Measurements from ENCODE around the gene LRWD1.
"Not testable (repeated sequence)": the region's sequence is repeated elsewhere in the genome, so short reads cannot be mapped to it uniquely, and the experiment has no call there.

LRWD1 gene

GRCh38 chr7:102444961-102445673, 19.7 kb upstream of the LRWD1 start:
- no peak for DNase-seq (ENCODE audit: low spot score)

- DNase-seq (ENCODE audit: low spot score), result no peak
Observed at GRCh38 chr7:102445674-102446071, 19.1 kb upstream of the LRWD1 start.

GRCh38 chr7:102446387-102447156, 18.2 kb upstream of the LRWD1 start:
- DNase-seq (ENCODE audit: low spot score), result no peak

- DNase-seq (ENCODE audit: low spot score), result no peak
Observed at GRCh38 chr7:102447311-102447710, 17.5 kb upstream of the LRWD1 start.

- no peak for DNase-seq (ENCODE audit: low spot score)
Observed at GRCh38 chr7:102449136-102449535, 15.6 kb upstream of the LRWD1 start.

- no peak for DNase-seq (ENCODE audit: low spot score)
Observed at GRCh38 chr7:102450242-102450641, 14.5 kb upstream of the LRWD1 start.

- no peak for DNase-seq (ENCODE audit: low spot score)
Observed at GRCh38 chr7:102451371-102452054, 13.3 kb upstream of the LRWD1 start.

GRCh38 chr7:102452451-102452850, 12.3 kb upstream of the LRWD1 start:
- no peak for DNase-seq (ENCODE audit: low spot score)

- DNase-seq (ENCODE audit: low spot score), result no peak
Observed at GRCh38 chr7:102453319-102453718, 11.5 kb upstream of the LRWD1 start.

- DNase-seq (ENCODE audit: low spot score), result no peak
Observed at GRCh38 chr7:102454468-102454867, 10.3 kb upstream of the LRWD1 start.

- DNase-seq (ENCODE audit: low spot score), result not testable (repeated sequence)
Observed at GRCh38 chr7:102454932-102455331, 9.9 kb upstream of the LRWD1 start.

- DNase-seq (ENCODE audit: low spot score), result no peak
Observed at GRCh38 chr7:102455596-102455995, 9.2 kb upstream of the LRWD1 start.

- no peak for DNase-seq (ENCODE audit: low spot score)
Observed at GRCh38 chr7:102456327-102456726, 8.5 kb upstream of the LRWD1 start.

- no peak for DNase-seq (ENCODE audit: low spot score)
Observed at GRCh38 chr7:102457352-102457924, 7.3 kb upstream of the LRWD1 start.

GRCh38 chr7:102459221-102459844, 5.5 kb upstream of the LRWD1 start:
- DNase-seq (ENCODE audit: low spot score), result no peak

GRCh38 chr7:102460467-102460866, 4.3 kb upstream of the LRWD1 start:
- no peak for DNase-seq (ENCODE audit: low spot score)

GRCh38 chr7:102463841-102464576, 775 bp upstream of the LRWD1 start:
- no peak for DNase-seq (ENCODE audit: low spot score)

- no peak for DNase-seq (ENCODE audit: low spot score)
Observed at GRCh38 chr7:102466097-102466496, 1.3 kb downstream of the LRWD1 start.

- no peak for DNase-seq (ENCODE audit: low spot score)
Observed at GRCh38 chr7:102467581-102468477, 3.0 kb downstream of the LRWD1 start.
